Aorta (tissue), 5 donors: ENCODE results near the gene ZNF646. TPM values are rescaled to one million over a fixed set of nuclear protein-coding genes. Genes with fewer than 3 reads are reported as not detected.

Experiments
- ATAC-seq: fragments of 200-7000 bp; cut with Tn5 transposase; one replicate; pipeline ENCODE4 v1.9.1; 2022; ENCODE audit warnings: moderate library complexity; ENCODE audit not compliant: low FRiP score
- DNase-seq, 2 donors: peaks; one replicate each; pipeline ENCODE4 v3.0.0-alpha.2; 2020
- H3K27ac ChIP-seq, 2 donors: one replicate each; pipeline ENCODE4 v1.5.1; 2013; ENCODE audit warnings: low read length in 2 of 2, mild to moderate bottlenecking in 2 of 2, moderate library complexity in 2 of 2, control low read depth in 1 of 2, inconsistent platforms in 1 of 2, low read depth in 1 of 2
- H3K27me3 ChIP-seq, 2 donors: one replicate each; pipeline ENCODE4 v1.6.1; 2013; ENCODE audit warnings: control low read depth in 1 of 2, low read length in 1 of 2, mild to moderate bottlenecking in 1 of 2, moderate library complexity in 1 of 2; ENCODE audit not compliant: insufficient read depth in 2 of 2, control insufficient read depth in 1 of 2
- H3K36me3 ChIP-seq, 2 donors: one replicate each; pipeline ENCODE4 v1.6.1; 2013; ENCODE audit warnings: control low read depth in 1 of 2, low read length in 1 of 2, mild to moderate bottlenecking in 1 of 2; ENCODE audit not compliant: insufficient read depth in 2 of 2, control insufficient read depth in 1 of 2
- H3K4me1 ChIP-seq, 2 donors: one replicate each; pipeline ENCODE4 v1.6.1; 2013; ENCODE audit warnings: low read length in 2 of 2, control low read depth in 1 of 2, mild to moderate bottlenecking in 1 of 2, moderate library complexity in 1 of 2; ENCODE audit not compliant: insufficient read depth in 2 of 2, control insufficient read depth in 1 of 2
- H3K4me3 ChIP-seq, 2 donors: one replicate each; pipeline ENCODE4 v1.5.1; 2013; ENCODE audit warnings: low read length in 2 of 2, control low read depth in 1 of 2, mild to moderate bottlenecking in 1 of 2
- H3K9me3 ChIP-seq: one replicate; pipeline ENCODE4 v1.6.1; 2013; ENCODE audit warnings: mild to moderate bottlenecking, low read length; ENCODE audit not compliant: control insufficient read depth
- WGBS, 2 donors: extraction: QIAGEN DNeasy Blood & Tissue Kit; methylation state at CpG; one replicate each; pipeline ENCODE4 v1.1.7; 2013; 5-methylcytosine and 5-hydroxymethylcytosine counted together
- intact Hi-C, 2 donors: fragments of 100-400 bp; cut with DNase I; formaldehyde crosslinking; loops; one replicate each; pipeline versions ENCODE4 v1.14.2 to v1.15.0; 2022
- polyA plus RNA-seq, 2 donors: library from polyadenylated mRNA; stranded (reverse); fragments of 200-250 nt; gene quantifications; one replicate each; pipeline ENCODE4 v1.2.3, GENCODE V29; 2013
- total RNA-seq, 2 donors: library from RNA; stranded (reverse); fragmentation: NEBNext Ultra II Directional; extraction: Animal tissue kit (Norgen Biotek cat#: 25700); gene quantifications; one replicate each; pipeline ENCODE4 v1.2.1, GENCODE V29; 2021
- donor health status: healthy with polysubstance abuse.
- donor health status: Bipolar disorder and iron deficiency.
- donor health status: DM: no; HTN: no; CAD: no.
- donor health status: DM: no; HTN: no; CAD: no.
- donor health status: DM: yes; HTN: yes; CAD: no.

ZNF646 gene
- total and polyA plus RNA-seq, 4 donors = 1.6 to 15.0 (median 8.6) TPM

DNA sequence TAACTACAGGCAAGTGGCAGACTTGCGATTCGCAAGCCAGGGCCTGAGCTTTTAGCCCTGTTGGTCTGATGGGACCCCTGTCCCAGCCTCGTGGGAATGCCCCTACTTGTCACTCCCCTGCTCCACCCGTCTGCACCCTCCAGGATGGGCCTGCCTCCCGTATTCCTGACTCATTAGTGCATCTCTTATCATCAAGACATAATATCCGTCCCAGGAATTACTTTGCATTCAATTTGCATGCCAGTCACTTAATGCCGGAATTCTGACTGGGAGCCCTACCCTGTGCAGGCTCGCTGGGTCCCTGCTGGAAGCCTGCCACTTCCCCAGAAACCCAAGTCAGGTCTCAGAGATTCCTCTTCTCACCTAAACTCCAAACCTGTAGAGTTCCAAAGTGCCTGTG, 11.2 kb downstream of the ZNF646 start:
- H3K4me3 ChIP-seq = no peak overlapping the region
- H3K9me3 ChIP-seq = no peaks in the 10 kb centered on the region
- no peaks in the 10 kb centered on the region for H3K36me3 ChIP-seq
- H3K27ac ChIP-seq = no peak overlapping the region
- DNase-seq (no peak), ATAC-seq (no peak)
- H3K4me1 ChIP-seq = no peaks in the 10 kb centered on the region
- WGBS, 2 donors = 72% methylated on average over 8 of the region's 8 CpGs
- no peaks in the 10 kb centered on the region for H3K27me3 ChIP-seq
- intact Hi-C loops = no loop called here

DNA sequence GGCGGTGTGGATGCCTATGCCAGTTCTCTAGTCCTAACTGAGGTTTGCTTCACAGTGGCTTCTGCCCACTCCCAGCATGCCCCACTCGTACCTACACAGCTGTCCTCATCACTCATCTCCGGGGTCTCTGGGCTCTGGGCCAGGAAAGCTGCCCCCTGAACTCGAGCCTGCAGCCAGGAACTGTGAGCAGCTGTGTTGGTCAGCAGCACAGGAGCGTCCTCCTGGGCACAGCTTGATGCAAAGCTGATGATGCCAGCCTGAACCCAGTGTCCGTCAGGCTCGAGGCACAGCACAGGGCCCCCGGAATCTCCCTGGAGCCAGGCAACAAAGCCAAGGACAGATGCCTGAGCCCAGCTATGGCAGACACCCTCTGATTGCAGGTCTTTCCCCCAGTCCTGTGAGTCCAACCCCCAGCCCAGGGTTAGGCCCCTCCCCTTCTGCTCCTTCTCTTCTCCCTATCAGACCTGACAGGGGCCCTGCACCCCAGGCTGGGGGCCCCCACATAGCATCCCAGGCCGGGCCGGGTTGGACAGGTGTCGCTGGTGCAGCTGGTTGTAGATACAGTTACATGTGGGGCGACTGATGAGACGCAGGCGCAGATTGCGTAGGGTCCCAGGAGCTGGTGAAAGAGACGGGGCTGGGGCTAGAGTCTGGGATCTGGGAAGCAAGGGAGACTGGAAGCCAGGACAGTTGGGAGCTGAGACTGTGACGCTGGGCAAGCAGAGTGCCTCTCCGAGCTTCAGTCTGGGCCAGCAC, 11.8 kb downstream of the ZNF646 start:
- DNase-seq (peak in 1 of 2 donors; percentile 73), ATAC-seq (no peak)
- intact Hi-C loops = no loop called here
- WGBS, 2 donors = 78 to 83% methylated on average over 18 of the region's 18 CpGs
- H3K4me3 ChIP-seq = no peak overlapping the region
- no peaks in the 10 kb centered on the region for H3K36me3 ChIP-seq
- H3K27me3 ChIP-seq = no peaks in the 10 kb centered on the region
- no peak overlapping the region for H3K27ac ChIP-seq
- H3K9me3 ChIP-seq = no peaks in the 10 kb centered on the region
- no peaks in the 10 kb centered on the region for H3K4me1 ChIP-seq

DNA sequence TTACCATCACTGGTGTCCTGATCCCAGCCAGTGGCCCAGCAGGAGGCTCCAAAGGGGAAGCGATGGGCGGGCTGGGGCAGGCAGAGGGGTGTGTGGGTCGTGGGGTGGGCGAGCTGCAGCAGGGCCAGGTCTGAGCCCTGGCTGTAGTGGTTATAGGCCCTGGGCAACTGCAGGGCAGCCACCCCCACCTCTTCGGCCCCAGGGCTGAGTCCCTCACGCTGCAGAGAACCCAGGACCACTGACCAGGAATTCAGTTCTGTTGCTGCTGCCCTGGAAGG, 12.3 kb downstream of the ZNF646 start:
- 84 to 94% methylated on average over 6 of the region's 6 CpGs for WGBS, 2 donors
- no peak for ATAC-seq
- H3K4me1 ChIP-seq = no peaks in the 10 kb centered on the region
- H3K9me3 ChIP-seq = no peaks in the 10 kb centered on the region
- H3K4me3 ChIP-seq = no peak overlapping the region
- no peaks in the 10 kb centered on the region for H3K27me3 ChIP-seq
- no peak for DNase-seq
- H3K36me3 ChIP-seq = no peaks in the 10 kb centered on the region
- H3K27ac ChIP-seq = no peak overlapping the region
- intact Hi-C loops = no loop called here

DNA sequence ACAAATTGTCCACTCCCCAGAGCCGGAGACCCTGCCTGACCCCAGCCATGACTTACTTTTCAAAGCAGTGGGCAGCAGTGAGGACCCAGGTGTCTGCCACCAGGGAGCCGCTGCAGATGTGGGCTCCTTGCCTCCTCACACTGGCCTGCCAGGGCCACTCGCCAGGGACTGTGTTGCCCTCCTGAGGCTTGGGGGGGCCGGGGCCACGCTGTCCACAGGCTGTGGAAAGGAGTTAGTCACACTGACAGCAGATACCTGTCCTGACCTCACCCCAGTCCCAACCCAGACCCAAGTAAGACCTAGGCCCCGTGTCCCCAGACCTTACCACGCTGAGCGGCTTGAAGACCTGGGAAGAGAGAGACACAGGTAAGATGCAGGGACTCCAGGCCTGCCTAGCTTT, 13.3 kb downstream of the ZNF646 start:
- H3K4me3 ChIP-seq = no peak overlapping the region
- DNase-seq (no peak), ATAC-seq (no peak)
- no peaks in the 10 kb centered on the region for H3K9me3 ChIP-seq
- no peaks in the 10 kb centered on the region for H3K4me1 ChIP-seq
- no peaks in the 10 kb centered on the region for H3K36me3 ChIP-seq
- H3K27ac ChIP-seq = no peak overlapping the region
- no peaks in the 10 kb centered on the region for H3K27me3 ChIP-seq
- intact Hi-C loops = no loop called here
- 84 to 87% methylated on average over 8 of the region's 8 CpGs for WGBS, 2 donors

DNA sequence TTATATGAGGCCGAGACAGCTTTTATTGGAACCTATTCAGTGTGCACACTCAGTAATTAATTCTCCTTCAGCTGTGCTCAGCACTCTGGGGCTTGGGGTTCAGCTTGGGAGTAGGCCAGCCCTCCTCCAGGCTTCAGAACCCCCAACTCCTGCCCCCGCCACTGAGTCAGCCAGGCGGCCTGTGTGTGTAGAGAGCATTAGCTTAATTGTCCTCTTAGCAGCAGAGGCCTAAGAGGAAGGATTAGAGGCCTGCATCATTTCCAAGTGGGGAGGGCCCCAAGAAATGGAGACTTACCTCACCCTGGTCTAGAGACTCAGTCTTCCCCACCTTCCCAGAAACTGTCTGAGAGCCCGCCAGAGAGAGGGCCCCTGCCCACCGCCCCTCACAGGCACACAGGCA, 13.7 kb downstream of the ZNF646 start:
- intact Hi-C loops = no loop called here
- no peaks in the 10 kb centered on the region for H3K36me3 ChIP-seq
- DNase-seq = no peak
- no peak overlapping the region for H3K4me3 ChIP-seq
- no peaks in the 10 kb centered on the region for H3K9me3 ChIP-seq
- no peaks in the 10 kb centered on the region for H3K27me3 ChIP-seq
- ATAC-seq = no peak
- no peaks in the 10 kb centered on the region for H3K4me1 ChIP-seq
- no peak overlapping the region for H3K27ac ChIP-seq
- WGBS, 2 donors = 69 to 74% methylated on average over 5 of the region's 5 CpGs

DNA sequence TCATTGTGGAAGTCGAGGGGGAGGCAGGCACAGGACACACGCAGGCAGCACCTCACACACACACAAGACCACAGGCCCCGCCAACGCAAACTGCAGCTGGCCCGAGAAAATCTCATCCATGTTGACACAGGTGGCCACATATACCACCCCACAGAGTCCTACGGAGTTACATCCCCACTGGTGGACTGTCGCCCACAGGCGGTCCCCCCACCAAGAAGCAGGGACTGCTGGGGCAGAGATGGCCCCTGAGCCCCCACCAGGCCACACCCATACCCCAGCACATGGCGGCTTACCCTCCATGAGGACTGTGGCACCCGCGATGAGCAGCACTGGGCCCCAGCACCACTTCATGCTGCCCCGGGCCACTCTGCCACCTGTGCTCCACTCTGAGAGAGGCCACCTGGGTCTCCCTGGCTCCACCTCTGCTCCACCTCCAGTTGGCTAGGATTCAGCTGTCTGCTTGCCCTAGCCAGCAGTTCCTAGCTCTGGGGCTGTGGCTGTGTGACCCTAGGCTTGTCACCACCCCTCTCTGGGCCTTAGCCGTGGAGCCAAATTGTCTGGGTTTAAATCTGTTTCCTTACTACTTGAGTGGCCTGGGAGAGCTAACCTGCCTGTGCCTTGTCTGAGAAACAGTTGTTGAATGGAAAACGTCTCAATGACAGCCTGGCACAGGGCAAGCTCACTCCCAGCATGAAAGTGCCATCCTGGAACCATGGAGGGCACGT, 14.4 kb downstream of the ZNF646 start, which contains the start of gene PRSS53:
PRSS53 (minus strand) TSS at position 485 of the 725 bp plus-strand sequence; CDS start at position 351, 134 bp downstream.
- H3K27ac ChIP-seq = no peak within 1 kb of the TSS
- H3K4me3 ChIP-seq = no peak within 1 kb of the TSS
- WGBS, 2 donors = 63 to 74% methylated on average over 15 of the region's 15 CpGs
- intact Hi-C loops = no loop called here
- DNase-seq (peak in 1 of 2 donors; percentile 70), ATAC-seq (no peak)
- no peaks in the 10 kb centered on the region for H3K9me3 ChIP-seq
- H3K27me3 ChIP-seq = no peaks in the 10 kb centered on the region
- H3K4me1 ChIP-seq = no peaks in the 10 kb centered on the region
- H3K36me3 ChIP-seq = no peaks in the 10 kb centered on the region

DNA sequence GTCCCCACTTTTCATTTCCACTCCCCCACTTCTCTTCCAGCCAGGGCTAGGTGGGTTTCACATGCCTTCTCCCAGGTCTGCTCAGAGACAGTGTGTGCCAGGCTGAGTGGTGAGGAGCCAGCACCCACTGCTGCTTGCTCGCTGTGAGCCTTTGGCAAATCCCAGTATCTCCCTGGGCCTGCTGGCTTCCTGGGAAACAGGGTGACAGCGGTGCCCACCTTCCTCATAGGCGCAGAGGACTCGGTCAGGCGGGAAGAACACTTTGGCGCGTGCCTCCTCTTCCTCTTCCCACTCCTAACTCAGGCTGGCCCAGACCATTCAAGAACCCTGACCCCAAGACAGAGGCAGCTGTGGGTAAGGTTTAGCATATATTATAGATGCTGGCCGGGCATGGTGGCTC, 15.0 kb downstream of the ZNF646 start:
- ATAC-seq = no peak
- no peak for DNase-seq
- Histone ChIP-seq H3K9me3 (no peaks in the 10 kb centered on the region), H3K27me3 (no peaks in the 10 kb centered on the region), H3K4me3 (no peak overlapping the region), H3K4me1 (no peaks in the 10 kb centered on the region), H3K36me3 (no peaks in the 10 kb centered on the region), H3K27ac (no peak overlapping the region)
- intact Hi-C loops = no loop called here
- 94 to 97% methylated on average over 8 of the region's 8 CpGs for WGBS, 2 donors

DNA sequence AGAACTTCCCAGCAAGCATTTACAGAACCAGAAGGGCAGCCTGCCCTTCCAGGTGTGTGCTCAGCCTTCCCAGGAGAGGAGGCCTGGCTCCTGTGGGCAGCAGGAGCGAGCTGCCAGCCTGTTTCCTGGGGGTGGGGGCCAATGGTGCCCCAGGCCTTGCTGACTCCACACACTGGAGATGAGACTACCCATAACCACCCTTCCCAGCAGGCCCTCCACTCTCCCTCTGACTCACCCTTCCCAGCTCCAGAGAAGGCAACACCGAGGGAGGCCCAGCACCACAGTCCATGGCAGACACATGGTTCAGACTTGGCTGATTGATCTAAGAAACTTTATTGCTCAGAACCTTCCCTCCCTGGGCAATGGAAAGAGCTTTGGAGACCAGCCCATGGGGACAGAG, 16.3 kb downstream of the ZNF646 start:
- Histone ChIP-seq H3K9me3 (no peaks in the 10 kb centered on the region), H3K27me3 (no peaks in the 10 kb centered on the region), H3K27ac (no peak overlapping the region), H3K4me3 (no peak overlapping the region), H3K4me1 (no peaks in the 10 kb centered on the region), H3K36me3 (no peaks in the 10 kb centered on the region)
- ATAC-seq (no peak), DNase-seq (no peak)
- intact Hi-C loops = loop anchor here in 1 of 2 donors (5.0 kb wide), 1 partner anchor 103 kb away; the partner anchor contains the start of gene HSD3B7
- WGBS, 2 donors = 83 to 90% methylated on average over 2 of the region's 2 CpGs

DNA sequence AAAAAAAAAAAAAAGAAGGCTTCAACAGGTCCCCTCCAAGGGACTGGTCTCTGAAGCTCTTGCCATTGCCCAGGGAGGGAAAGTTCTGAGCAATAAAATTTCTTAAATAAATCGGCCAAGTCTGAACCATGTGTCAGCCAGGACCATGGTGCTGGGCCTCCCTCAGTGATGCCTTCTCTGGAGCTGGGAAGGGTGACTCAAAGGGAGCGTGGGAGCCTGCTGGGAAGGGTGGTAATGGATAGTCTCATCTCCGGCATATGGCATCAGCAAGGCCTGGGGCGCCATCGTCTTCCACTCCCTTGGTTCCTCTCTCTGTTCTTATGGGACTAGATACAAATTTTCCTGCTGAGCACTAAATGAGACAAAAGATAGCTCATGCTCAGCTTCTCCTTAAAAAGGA, 18.1 kb downstream of the ZNF646 start:
- Histone ChIP-seq H3K9me3 (no peaks in the 10 kb centered on the region), H3K4me1 (no peaks in the 10 kb centered on the region), H3K27me3 (no peaks in the 10 kb centered on the region), H3K4me3 (no peak overlapping the region), H3K36me3 (no peaks in the 10 kb centered on the region), H3K27ac (no peak overlapping the region)
- intact Hi-C loops = loop anchor here in 1 of 2 donors (5.0 kb wide), 1 partner anchor 105 kb away; the partner anchor contains the start of gene HSD3B7
- DNase-seq (no peak), ATAC-seq (no peak)
- 90 to 93% methylated on average over 5 of the region's 5 CpGs for WGBS, 2 donors
